K562 (cell line): ENCODE data around the gene SLC37A4. TPM values are rescaled to one million over a fixed set of nuclear protein-coding genes. Genes with fewer than 3 reads are reported as not detected.
A peak's percentile ranks its signal among the peaks of the same experiment; 100 is the strongest.

ENCODE experiments used
- ATAC-seq: fragments of 200-7000 bp; cut with Tn5 transposase; 3 replicates; pipeline ENCODE4 v1.9.1; 2020; ENCODE audit warnings: moderate library complexity
- BruUV-seq: library from RNA; stranded (reverse); fragments of 400-500 nt; replicated peaks from 2 replicates; lab custom pipeline; 2021; lab: Mats Ljungman, UMichigan
- CTCF ChIA-PET: fragments of 300-600 bp; formaldehyde crosslinking; extraction: SDS; loops from one replicate; lab custom pipeline; 2021; ENCODE audit warnings: low intra/inter-chr PET ratio; lab: Yijun Ruan, JAX
- POLR2A ChIA-PET: fragments of 300-600, 350-650 bp; sonication (Branson Sonifier 250); formaldehyde crosslinking; extraction: SDS; loops from one replicate; lab custom pipeline; 2021; ENCODE audit warnings: antibody characterized with exemption, inconsistent platforms; lab: Yijun Ruan, JAX
- DNase-seq, 4 experiments: peaks; one replicate each; pipeline versions ENCODE4 v3.0.0 to v3.0.0-alpha.2; 2011 to 2018; ENCODE audit warnings: low spot score in 3 of 4, mixed read lengths in 3 of 4; ENCODE audit errors: extremely low read depth in 1 of 4
- FAIRE-seq: peaks from 2 replicates; lab custom pipeline; 2011; peaks lifted over from hg19 to GRCh38; lab: Jason Lieb, UNC
- H2AFZ ChIP-seq: 2 replicates; pipeline ENCODE4 v1.6.0; 2011; ENCODE audit warnings: low read depth, low read length, control low read depth, inconsistent platforms
- H3K27ac ChIP-seq: fragments of 200-600 bp; 3 replicates; pipeline ENCODE4 v1.8.0; 2011; ENCODE audit warnings: low read depth, mild to moderate bottlenecking, control low read depth, inconsistent platforms, low read length, moderate library complexity, mixed read lengths; ENCODE audit errors: extremely low read depth
- H3K27me3 ChIP-seq, 2 experiments: fragments of 300-600 bp in 1 of 2; 2 replicates in 1 of 2; 3 replicates in 1 of 2; pipeline versions ENCODE4 v1.6.0 to v1.8.0; 2011; ENCODE audit warnings: inconsistent platforms in 2 of 2, low read length in 2 of 2, mild to moderate bottlenecking in 1 of 2, mixed read lengths in 1 of 2, moderate library complexity in 1 of 2; ENCODE audit not compliant: control insufficient read depth in 2 of 2, insufficient read depth in 2 of 2
- H3K36me3 ChIP-seq: fragments of 300-600 bp; 3 replicates; pipeline ENCODE4 v1.8.0; 2011; ENCODE audit warnings: mild to moderate bottlenecking, low read length, inconsistent platforms; ENCODE audit not compliant: control insufficient read depth, insufficient read depth
- H3K4me1 ChIP-seq, 2 experiments: fragments of 200-600 bp in 1 of 2; replicated peaks in 1 of 2; 2 replicates in 1 of 2; 3 replicates in 1 of 2; pipeline versions ENCODE4 v1.5.1 to v1.8.0; 2011; ENCODE audit warnings: inconsistent platforms in 2 of 2, low read length in 2 of 2, mild to moderate bottlenecking in 1 of 2, mixed read lengths in 1 of 2, moderate library complexity in 1 of 2; ENCODE audit not compliant: control insufficient read depth in 2 of 2, insufficient read depth in 2 of 2
- H3K4me2 ChIP-seq: 2 replicates; pipeline ENCODE4 v1.6.1; 2011; ENCODE audit warnings: low read length, control low read depth, inconsistent platforms, mixed read lengths; ENCODE audit not compliant: insufficient read depth
- H3K4me3 ChIP-seq: fragments of 200-600 bp; sonication (generic), shearing (Covaris generic); 2 replicates; pipeline ENCODE4 v1.5.1; 2016; ENCODE audit warnings: control low read depth, inconsistent platforms
- H3K79me2 ChIP-seq: fragments of 200-600 bp; 3 replicates; pipeline ENCODE4 v1.8.0; 2011; ENCODE audit warnings: low read length, inconsistent platforms; ENCODE audit not compliant: control insufficient read depth, insufficient read depth
- H3K9ac ChIP-seq, 2 experiments: 2 replicates each; pipeline versions ENCODE4 v1.6.0 to v1.6.1; 2011; ENCODE audit warnings: low read depth in 2 of 2, low read length in 2 of 2, control low read depth in 1 of 2, inconsistent platforms in 1 of 2, mild to moderate bottlenecking in 1 of 2, mixed read lengths in 1 of 2; ENCODE audit not compliant: insufficient read depth in 1 of 2
- H3K9me1 ChIP-seq: one replicate; pipeline ENCODE4 v1.6.0; 2011; ENCODE audit warnings: inconsistent platforms, mild to moderate bottlenecking, low read length, moderate library complexity; ENCODE audit not compliant: control insufficient read depth, insufficient read depth
- H3K9me3 ChIP-seq: replicated peaks from 2 replicates; pipeline ENCODE4 v1.5.1; 2011; ENCODE audit warnings: low read depth, low read length, inconsistent platforms; ENCODE audit not compliant: control insufficient read depth, insufficient read depth
- H4K20me1 ChIP-seq: replicated peaks from 2 replicates; pipeline ENCODE4 v1.6.1; 2011; ENCODE audit warnings: low read length, inconsistent platforms, mixed read lengths; ENCODE audit not compliant: control insufficient read depth, insufficient read depth
- ARID1B ChIP-seq: fragments of 450-650 bp; IDR thresholded peaks from 2 replicates; pipeline ENCODE4 v1.6.1; 2016; ENCODE audit warnings: antibody characterized with exemption, mild to moderate bottlenecking, inconsistent platforms
- CBX3 ChIP-seq, 2 experiments: IDR thresholded peaks; 1 replicate in 1 of 2; 2 replicates in 1 of 2; pipeline ENCODE4 v1.6.1; 2012; ENCODE audit warnings: inconsistent platforms in 2 of 2, low read length in 2 of 2, borderline replicate concordance in 1 of 2, control low read depth in 1 of 2
- CHD2 ChIP-seq: IDR thresholded peaks from 2 replicates; pipeline ENCODE4 v1.6.1; 2011; ENCODE audit warnings: low read depth, low read length
- CREM ChIP-seq: IDR thresholded peaks from 2 replicates; pipeline ENCODE4 v1.6.1; 2014; ENCODE audit warnings: antibody characterized with exemption, low read depth
- HNRNPH1 ChIP-seq: fragments of 200-400 bp; formaldehyde crosslinking; optimal IDR thresholded peaks from 2 replicates; pipeline ENCODE3; 2017; ENCODE audit warnings: low read depth, mild to moderate bottlenecking, low read length, moderate library complexity
- MTF1 ChIP-seq: fragments of 250-450 bp; sonication (Bioruptor Pico); IDR thresholded peaks from 2 replicates; pipeline ENCODE4 v1.9.0; 2021; ENCODE audit warnings: moderate library complexity, mild to moderate bottlenecking, inconsistent platforms, borderline replicate concordance
- PHTF2 ChIP-seq: fragments of 250-450 bp; sonication (Bioruptor Pico); IDR thresholded peaks from 2 replicates; pipeline ENCODE4 v1.5.0; 2021; ENCODE audit warnings: mild to moderate bottlenecking
- POLR2G ChIP-seq: fragments of 200-400 bp; formaldehyde crosslinking; IDR thresholded peaks from 2 replicates; pipeline ENCODE4 v1.6.1; 2017; ENCODE audit warnings: low read depth, mild to moderate bottlenecking, antibody characterized with exemption, low read length, moderate library complexity
- SMC3 ChIP-seq: conservative IDR thresholded peaks from 2 replicates; pipeline ENCODE4 v1.6.1; 2011; ENCODE audit warnings: low read depth, low read length, improper control_type of control experiment; ENCODE audit not compliant: insufficient read depth
- ZBTB8A ChIP-seq: fragments of 450-650 bp; IDR thresholded peaks from 2 replicates; pipeline ENCODE4 v1.6.1; 2018; ENCODE audit warnings: mild to moderate bottlenecking, moderate library complexity; ENCODE audit not compliant: partially characterized antibody
- ZNF41 ChIP-seq: fragments of 250-450 bp; sonication (Bioruptor Pico); conservative IDR thresholded peaks from 2 replicates; pipeline ENCODE4 v1.4.0; 2020; ENCODE audit warnings: mild to moderate bottlenecking
- WGBS: fragments of 100-300 bp; shearing (Covaris generic); methylation state at CpG from one replicate; pipeline ENCODE4 v1.1.6; 2016; ENCODE audit warnings: low coverage, mixed read lengths; ENCODE audit not compliant: insufficient coverage; ENCODE audit errors: missing lambda C conversion rate; 5-methylcytosine and 5-hydroxymethylcytosine counted together
- in situ Hi-C: fragments of 300-500 bp; cut with MboI; formaldehyde crosslinking; loops from 4 replicates; pipeline ENCODE4 v1.15.0; 2018; ENCODE audit warnings: inconsistent platforms, mixed read lengths
- intact Hi-C: fragments of 100-400 bp; cut with micrococcal nuclease; formaldehyde crosslinking; loops from 2 replicates; pipeline ENCODE4 v1.14.2; 2022
- polyA plus RNA-seq, 8 experiments: library from polyadenylated mRNA; depleted of rRNA in 4 of 8; stranded (reverse) in 5 of 8; unstranded in 3 of 8; fragments of >200 nt; fragmentation: Nextera tagmentation in 2 of 8; fragmentation: Illumina TruSeq in 1 of 8; extraction: Ambion mirVana in 2 of 8; extraction: Trizol in 1 of 8; gene quantifications; 2 replicates each; pipeline versions ENCODE4 v1.2.1 to v1.2.3, GENCODE V29; 2011 to 2014; ENCODE audit warnings: inconsistent platforms in 1 of 8, missing spikeins in 1 of 8
- total RNA-seq, 7 experiments: library from RNA; depleted of rRNA in 6 of 7; stranded (reverse); fragments of >200 nt in 6 of 7; fragmentation: Illumina TruSeq in 2 of 7; extraction: Trizol in 2 of 7; gene quantifications; 2 replicates each; pipeline versions ENCODE4 v1.2.1 to v1.2.3, GENCODE V29; 2011 to 2021; ENCODE audit warnings: low replicate concordance in 1 of 7
- TF ChIP-seq, protein P1 (sequence below): fragments of 450-650 bp; IDR thresholded peaks from 2 replicates; pipeline ENCODE4 v1.6.1; 2014; ENCODE audit warnings: low read depth, mild to moderate bottlenecking, moderate library complexity, borderline replicate concordance
- TF ChIP-seq, protein P2 (sequence below): fragments of 250-450 bp; sonication (Bioruptor Pico); IDR thresholded peaks from 2 replicates; pipeline ENCODE4 v1.5.0; 2020; ENCODE audit warnings: mild to moderate bottlenecking

The SLC37A4 gene
- total and polyA plus RNA-seq, 9 of the 15 experiments (the other 6 are each of a cell fraction or from before 2014, with no cell fraction given): 24.7 to 73.9 (median 40.7) TPM

DNA sequence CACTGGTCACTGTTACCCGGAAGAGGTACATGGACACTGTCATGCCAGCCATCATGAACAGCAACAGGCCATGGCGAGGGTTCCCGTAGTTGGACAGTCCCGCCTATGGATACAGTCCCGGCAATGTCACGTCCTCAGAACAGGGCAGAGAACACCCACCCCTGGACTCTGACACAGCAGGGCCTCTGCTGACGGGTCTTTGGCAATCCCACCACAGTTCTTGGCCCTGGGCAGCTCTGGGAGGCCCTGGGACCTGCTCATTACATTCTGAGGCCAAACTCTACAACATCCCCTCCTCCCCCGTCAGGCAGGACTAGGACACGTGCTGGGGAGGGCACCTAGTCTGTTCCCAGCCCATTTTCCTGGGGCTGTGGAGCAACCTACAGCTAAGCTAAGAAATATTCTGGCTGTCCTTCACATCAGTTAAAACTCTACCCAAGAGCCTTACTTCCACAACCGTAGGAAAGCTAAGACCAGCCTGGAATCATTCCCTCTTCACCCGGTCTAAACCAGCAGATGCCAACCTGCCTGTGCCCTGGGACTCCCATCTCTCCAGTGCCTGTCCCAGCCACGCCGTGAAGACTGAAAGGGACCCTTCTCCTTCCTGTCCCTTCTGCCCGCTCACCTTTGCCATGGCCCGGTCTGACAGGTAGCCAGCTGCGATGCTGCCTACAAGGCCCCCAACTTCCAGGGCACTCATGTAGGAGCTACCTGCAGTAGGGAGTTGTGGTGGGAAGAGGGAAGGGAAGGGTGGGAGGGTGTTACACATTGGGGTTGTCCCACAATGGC lies 4.5 kb downstream of the SLC37A4 start:
- ATAC-seq: no peak

DNA sequence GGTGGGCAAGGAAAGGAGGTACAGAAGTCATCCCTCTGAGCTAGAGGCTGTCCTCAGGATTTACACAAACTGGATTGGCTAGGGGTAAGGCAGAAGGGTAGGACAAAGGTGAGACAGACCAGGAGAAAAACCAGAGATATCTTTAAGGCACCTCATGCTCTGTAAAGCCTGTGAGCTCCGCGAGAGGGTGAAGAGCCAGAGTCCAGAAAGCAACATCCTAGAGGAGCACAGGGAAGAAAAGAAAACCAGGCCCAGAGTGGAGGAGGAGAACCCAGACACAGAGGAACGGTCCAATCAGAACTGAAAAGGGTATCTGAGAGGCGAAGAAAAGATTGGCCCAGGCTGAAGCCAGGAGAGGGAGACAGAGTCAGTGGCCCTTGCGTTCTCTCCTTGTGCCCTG lies 5.1 kb downstream of the SLC37A4 start:
- BruUV-seq: no TSS peak
- TF ChIP-seq, protein P1, sequence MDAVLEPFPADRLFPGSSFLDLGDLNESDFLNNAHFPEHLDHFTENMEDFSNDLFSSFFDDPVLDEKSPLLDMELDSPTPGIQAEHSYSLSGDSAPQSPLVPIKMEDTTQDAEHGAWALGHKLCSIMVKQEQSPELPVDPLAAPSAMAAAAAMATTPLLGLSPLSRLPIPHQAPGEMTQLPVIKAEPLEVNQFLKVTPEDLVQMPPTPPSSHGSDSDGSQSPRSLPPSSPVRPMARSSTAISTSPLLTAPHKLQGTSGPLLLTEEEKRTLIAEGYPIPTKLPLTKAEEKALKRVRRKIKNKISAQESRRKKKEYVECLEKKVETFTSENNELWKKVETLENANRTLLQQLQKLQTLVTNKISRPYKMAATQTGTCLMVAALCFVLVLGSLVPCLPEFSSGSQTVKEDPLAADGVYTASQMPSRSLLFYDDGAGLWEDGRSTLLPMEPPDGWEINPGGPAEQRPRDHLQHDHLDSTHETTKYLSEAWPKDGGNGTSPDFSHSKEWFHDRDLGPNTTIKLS: no peak
- no peak for TF ChIP-seq HNRNPH1
- TF ChIP-seq MTF1 (CRISPR knock-in tag): no peak
- TF ChIP-seq ZBTB8A: no peak
- no peak for TF ChIP-seq PHTF2 (CRISPR knock-in tag)
- TF ChIP-seq CHD2: no peak
- TF ChIP-seq ZNF41 (CRISPR knock-in tag): no peak
- TF ChIP-seq CREM: no peak
- TF ChIP-seq CBX3 (IDR thresholded peaks at IDR 0.05; ENCODE audit: borderline replicate concordance in 1 of 2, low read length in 2 of 2): no peak
- TF ChIP-seq, protein P2, sequence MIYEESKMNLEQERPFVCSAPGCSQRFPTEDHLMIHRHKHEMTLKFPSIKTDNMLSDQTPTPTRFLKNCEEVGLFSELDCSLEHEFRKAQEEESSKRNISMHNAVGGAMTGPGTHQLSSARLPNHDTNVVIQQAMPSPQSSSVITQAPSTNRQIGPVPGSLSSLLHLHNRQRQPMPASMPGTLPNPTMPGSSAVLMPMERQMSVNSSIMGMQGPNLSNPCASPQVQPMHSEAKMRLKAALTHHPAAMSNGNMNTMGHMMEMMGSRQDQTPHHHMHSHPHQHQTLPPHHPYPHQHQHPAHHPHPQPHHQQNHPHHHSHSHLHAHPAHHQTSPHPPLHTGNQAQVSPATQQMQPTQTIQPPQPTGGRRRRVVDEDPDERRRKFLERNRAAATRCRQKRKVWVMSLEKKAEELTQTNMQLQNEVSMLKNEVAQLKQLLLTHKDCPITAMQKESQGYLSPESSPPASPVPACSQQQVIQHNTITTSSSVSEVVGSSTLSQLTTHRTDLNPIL (CRISPR knock-in tag): no peak
- no peak for TF ChIP-seq ARID1B

More for the DNA sequence above, 4.5 kb downstream of the SLC37A4 start:
- Histone ChIP-seq H3K9me1 (no peaks in the 10 kb centered on the region), H3K36me3 (peaks cover 79% of the 10 kb centered on the region), H3K9ac (peak overlapping the region in 1 of 2 experiments; percentile 75; a peak in 1 of 4 replicates), H3K4me1 (peaks cover 50 to 55% of the 10 kb centered on the region in 2 experiments), H4K20me1 (peaks cover 22% of the 10 kb centered on the region), H3K27ac (no peak overlapping the region), H3K79me2 (peaks cover 58% of the 10 kb centered on the region), H2AFZ (no peak overlapping the region), H3K27me3 (no peaks in the 10 kb centered on the region), H3K9me3 (no peaks in the 10 kb centered on the region), H3K4me3 (no peak overlapping the region), H3K4me2 (no peak overlapping the region)
- no peak for TF ChIP-seq SMC3
- TF ChIP-seq POLR2G: 0 out of 2 replicates have a peak, but pooled peaks have one; percentile 23
- WGBS: 92% methylated on average over 16 of the region's 16 CpGs
- intact Hi-C loops: no loop called here
- no peak for FAIRE-seq
- BruUV-seq: no TSS peak
- ChIA-PET CTCF (no interaction called here), POLR2A (interaction anchor here (0.6 to 5.2 kb wide), 5 partner anchors 12 to 283 kb away, joined by 3 to 33 read pairs (median 8); partner anchors contain the start of gene HYOU1)
- in situ Hi-C loops: no loop called here
- DNase-seq: peak in 2 of 4 experiments; percentile 4 to 6

More for the DNA sequence above, 5.1 kb downstream of the SLC37A4 start:
- in situ Hi-C loops: no loop called here
- peak in 1 of 4 experiments; percentile 8 for DNase-seq
- ATAC-seq: no peak
- Histone ChIP-seq H3K36me3 (peaks cover 85% of the 10 kb centered on the region), H3K27me3 (no peaks in the 10 kb centered on the region), H3K79me2 (peaks cover 62% of the 10 kb centered on the region), H2AFZ (no peak overlapping the region), H3K9me1 (no peaks in the 10 kb centered on the region), H3K4me2 (no peak overlapping the region), H3K9ac (peak overlapping the region in 1 of 2 experiments; percentile 75; a peak in 1 of 4 replicates), H3K27ac (peak overlapping the region; percentile 5; the same call in 2 of the 3 replicates), H3K4me1 (peaks cover 49 to 50% of the 10 kb centered on the region in 2 experiments), H3K9me3 (no peaks in the 10 kb centered on the region), H4K20me1 (peaks cover 22% of the 10 kb centered on the region), H3K4me3 (no peak overlapping the region)
- intact Hi-C loops: no loop called here
- no peak for FAIRE-seq
- CTCF ChIA-PET: no interaction called here
- POLR2A ChIA-PET: interaction anchor here (1.0 to 5.2 kb wide), 4 partner anchors 12 to 67 kb away, joined by 3 to 33 read pairs (median 11); partner anchors contain the start of gene HYOU1
- WGBS: 91% methylated on average over 5 of the region's 5 CpGs
